Common myeloid progenitor, CD34-positive (primary cell): ENCODE data around the gene CFAP73.

Source experiments
- CTCF ChIA-PET: fragments of 350-600 bp; sonication (Branson Sonifier 250); formaldehyde crosslinking; loops from one replicate; lab custom pipeline; 2021; ENCODE audit warnings: antibody characterized with exemption; lab: Charles Lee
- POLR2A ChIA-PET: fragments of 350-600 bp; sonication (Branson Sonifier 250); formaldehyde crosslinking; loops from one replicate; lab custom pipeline; 2021; ENCODE audit warnings: antibody characterized with exemption; lab: Charles Lee
- DNase-seq, 3 donors: peaks; one replicate each; pipeline versions ENCODE4 v3.0.0 to v3.0.0-alpha.2; 2013
- H3K27ac ChIP-seq, 2 experiments: 1 replicate in 1 of 2; 2 replicates in 1 of 2; pipeline ENCODE4 v1.7.0; 2013; ENCODE audit warnings: inconsistent platforms in 2 of 2, low read length in 2 of 2, mild to moderate bottlenecking in 2 of 2, low read depth in 1 of 2, moderate library complexity in 1 of 2; ENCODE audit not compliant: severe bottlenecking in 2 of 2, insufficient read depth in 1 of 2, poor library complexity in 1 of 2
- H3K27me3 ChIP-seq, 5 experiments: replicated peaks in 2 of 5; 1 replicate in 3 of 5; 2 replicates in 2 of 5; pipeline versions ENCODE4 v1.6.1 to v1.7.0; 2013; ENCODE audit warnings: low read length in 4 of 5, mild to moderate bottlenecking in 2 of 5, moderate library complexity in 2 of 5, inconsistent platforms in 1 of 5; ENCODE audit not compliant: insufficient read depth in 5 of 5, control insufficient read depth in 4 of 5
- H3K36me3 ChIP-seq, 4 experiments: 1 replicate in 2 of 4; 2 replicates in 2 of 4; pipeline versions ENCODE4 v1.6.1 to v1.7.0; 2013; ENCODE audit warnings: low read length in 3 of 4, control low read depth in 1 of 4, mild to moderate bottlenecking in 1 of 4; ENCODE audit not compliant: control insufficient read depth in 4 of 4, insufficient read depth in 4 of 4
- H3K4me1 ChIP-seq, 4 experiments: 1 replicate in 3 of 4; 2 replicates in 1 of 4; pipeline versions ENCODE4 v1.6.1 to v1.7.1; 2013; ENCODE audit warnings: low read length in 3 of 4, mild to moderate bottlenecking in 3 of 4, control low read depth in 1 of 4, inconsistent platforms in 1 of 4, moderate library complexity in 1 of 4; ENCODE audit not compliant: control insufficient read depth in 4 of 4, insufficient read depth in 4 of 4; ENCODE audit errors: control extremely low read depth in 1 of 4
- H3K4me3 ChIP-seq, 7 experiments: 1 replicate in 4 of 7; 2 replicates in 3 of 7; pipeline versions ENCODE4 v1.5.1 to v1.7.0; 2013; ENCODE audit warnings: mild to moderate bottlenecking in 7 of 7, low read length in 6 of 7, moderate library complexity in 6 of 7, inconsistent platforms in 2 of 7, low read depth in 2 of 7, control low read depth in 1 of 7; ENCODE audit not compliant: insufficient read depth in 4 of 7, control insufficient read depth in 1 of 7; ENCODE audit errors: extremely low read depth in 1 of 7
- H3K9me3 ChIP-seq, 5 experiments: 1 replicate in 4 of 5; 2 replicates in 1 of 5; pipeline versions ENCODE4 v1.6.1 to v1.7.1; 2013; ENCODE audit warnings: low read length in 4 of 5, mild to moderate bottlenecking in 2 of 5, inconsistent platforms in 1 of 5, low read depth in 1 of 5, moderate library complexity in 1 of 5; ENCODE audit not compliant: control insufficient read depth in 4 of 5, insufficient read depth in 2 of 5; ENCODE audit errors: control extremely low read depth in 1 of 5
- WGBS: methylation state at CpG from one replicate; pipeline ENCODE4 v1.1.5; 2013; ENCODE audit not compliant: insufficient coverage; 5-methylcytosine and 5-hydroxymethylcytosine counted together

CFAP73 gene

GRCh38 chr12:113105606-113106271 is 43.8 kb upstream of the CFAP73 start:
- Histone ChIP-seq H3K27me3 (peaks cover 0 to 8% (median 1%) of the 10 kb centered on the region in 5 experiments), H3K4me3 (no peak overlapping the region), H3K9me3 (no peaks in the 10 kb centered on the region), H3K4me1 (peaks cover 0 to 7% (median 6%) of the 10 kb centered on the region in 4 experiments), H3K27ac (no peak overlapping the region), H3K36me3 (no peaks in the 10 kb centered on the region)
- ChIA-PET POLR2A (no interaction called here), CTCF (interaction anchor here (0.6 to 1.4 kb wide), 3 partner anchors 10 to 70 kb away, joined by 4 to 7 read pairs (median 6); no protein-coding TSS in a partner anchor)
- no peak for DNase-seq
- WGBS = 94% methylated on average over 10 of the region's 15 CpGs

- POLR2A ChIA-PET = no interaction called here
Measured at GRCh38 chr12:113106361-113106760, 43.2 kb upstream of the CFAP73 start.

GRCh38 chr12:113108308-113108707 is 41.2 kb upstream of the CFAP73 start:
- no peaks in the 10 kb centered on the region for H3K36me3 ChIP-seq
- POLR2A ChIA-PET = no interaction called here
- H3K4me3 ChIP-seq = no peak overlapping the region
- CTCF ChIA-PET = interaction anchor here (1.6 to 3.2 kb wide), 2 partner anchors 59 to 60 kb away, joined by 3 to 7 read pairs; no protein-coding TSS in a partner anchor
- H3K9me3 ChIP-seq = no peaks in the 10 kb centered on the region
- H3K27me3 ChIP-seq = peaks cover 0 to 8% (median 1%) of the 10 kb centered on the region in 5 experiments
- 94% methylated on average over 3 of the region's 4 CpGs for WGBS
- no peak for DNase-seq
- H3K27ac ChIP-seq = no peak overlapping the region
- peaks cover 0 to 7% (median 6%) of the 10 kb centered on the region in 4 experiments for H3K4me1 ChIP-seq

More at GRCh38 chr12:113106361-113106760, 43.2 kb upstream of the CFAP73 start:
- 100% methylated on average over 1 of the region's 1 CpG for WGBS
- CTCF ChIA-PET = interaction anchor here (0.6 to 1.5 kb wide), 8 partner anchors 8 to 318 kb away, joined by 3 to 9 read pairs (median 4); no protein-coding TSS in a partner anchor
- H3K9me3 ChIP-seq = no peaks in the 10 kb centered on the region
- H3K4me1 ChIP-seq = peaks cover 0 to 7% (median 6%) of the 10 kb centered on the region in 4 experiments
- no peak overlapping the region for H3K4me3 ChIP-seq
- peaks cover 0 to 8% (median 1%) of the 10 kb centered on the region in 5 experiments for H3K27me3 ChIP-seq
- no peak for DNase-seq
- no peaks in the 10 kb centered on the region for H3K36me3 ChIP-seq
- no peak overlapping the region for H3K27ac ChIP-seq

- Histone ChIP-seq H3K9me3 (no peaks in the 10 kb centered on the region), H3K27ac (no peak overlapping the region), H3K36me3 (no peaks in the 10 kb centered on the region), H3K4me1 (peaks cover 0 to 5% (median under 1%) of the 10 kb centered on the region in 4 experiments), H3K4me3 (no peak overlapping the region), H3K27me3 (no peaks in the 10 kb centered on the region)
- DNase-seq = no peak
- POLR2A ChIA-PET = no interaction called here
- 98% methylated on average over 4 of the region's 5 CpGs for WGBS
- CTCF ChIA-PET = interaction anchor here (0.8 to 3.2 kb wide), 4 partner anchors 11 to 61 kb away, joined by 3 to 7 read pairs (median 4); no protein-coding TSS in a partner anchor
Measured at GRCh38 chr12:113109360-113109759, 40.2 kb upstream of the CFAP73 start.

GRCh38 chr12:113109872-113110599 is 39.5 kb upstream of the CFAP73 start:
- H3K9me3 ChIP-seq = no peaks in the 10 kb centered on the region
- no peak overlapping the region for H3K4me3 ChIP-seq
- POLR2A ChIA-PET = no interaction called here
- H3K27ac ChIP-seq = no peak overlapping the region
- no peak for DNase-seq
- CTCF ChIA-PET = interaction anchor here (0.8 to 3.2 kb wide), 4 partner anchors 11 to 62 kb away, joined by 4 to 7 read pairs (median 4); no protein-coding TSS in a partner anchor
- no peaks in the 10 kb centered on the region for H3K36me3 ChIP-seq
- peaks cover 0 to 5% (median under 1%) of the 10 kb centered on the region in 4 experiments for H3K4me1 ChIP-seq
- 69% methylated on average over 6 of the region's 7 CpGs for WGBS
- H3K27me3 ChIP-seq = no peaks in the 10 kb centered on the region

GRCh38 chr12:113111247-113111646 is 38.3 kb upstream of the CFAP73 start:
- Histone ChIP-seq H3K4me1 (peaks cover 0 to 5% (median under 1%) of the 10 kb centered on the region in 4 experiments), H3K4me3 (no peak overlapping the region), H3K36me3 (no peaks in the 10 kb centered on the region), H3K9me3 (no peaks in the 10 kb centered on the region), H3K27me3 (no peaks in the 10 kb centered on the region), H3K27ac (no peak overlapping the region)
- ChIA-PET POLR2A (no interaction called here), CTCF (interaction anchor here (1.4 to 1.8 kb wide), 2 partner anchors 10 to 20 kb away, joined by 3 to 5 read pairs; no protein-coding TSS in a partner anchor)
- 75% methylated on average over 1 of the region's 3 CpGs for WGBS
- DNase-seq = no peak
